Ishikawa (cell line): Measurements from ENCODE around the gene FOS.

ENCODE experiments used
- CEBPB ChIP-seq: IDR thresholded peaks from 2 replicates; pipeline ENCODE4 v1.6.1; 2012
- CREB1 ChIP-seq: IDR thresholded peaks from 2 replicates; pipeline ENCODE4 v1.6.1; 2012; ENCODE audit warnings: low read depth
- EGR1 ChIP-seq: IDR thresholded peaks from 2 replicates; pipeline ENCODE4 v1.6.1; 2012
- EP300 ChIP-seq: IDR thresholded peaks from 2 replicates; pipeline ENCODE4 v1.6.1; 2012; ENCODE audit warnings: borderline replicate concordance
- FOXM1 ChIP-seq: IDR thresholded peaks from 2 replicates; pipeline ENCODE4 v1.6.1; 2012; ENCODE audit warnings: low read depth, borderline replicate concordance
- MAX ChIP-seq: IDR thresholded peaks from 2 replicates; pipeline ENCODE4 v1.6.1; 2012
- NFIC ChIP-seq: IDR thresholded peaks from 2 replicates; pipeline ENCODE4 v1.6.1; 2012
- RAD21 ChIP-seq: IDR thresholded peaks from 2 replicates; pipeline ENCODE4 v1.6.1; 2012; ENCODE audit warnings: low read depth
- TAF1 ChIP-seq: IDR thresholded peaks from 2 replicates; pipeline ENCODE4 v1.6.1; 2012; ENCODE audit warnings: low read depth, mild to moderate bottlenecking
- TCF12 ChIP-seq: IDR thresholded peaks from 2 replicates; pipeline ENCODE4 v1.6.1; 2012; ENCODE audit warnings: low read depth
- TEAD4 ChIP-seq: IDR thresholded peaks from 2 replicates; pipeline ENCODE4 v1.6.1; 2012
- YY1 ChIP-seq: IDR thresholded peaks from 2 replicates; pipeline ENCODE4 v1.6.1; 2012; ENCODE audit warnings: low read depth
- ZBTB7A ChIP-seq: IDR thresholded peaks from 2 replicates; pipeline ENCODE4 v1.6.1; 2012; ENCODE audit warnings: low read depth
- TF ChIP-seq, protein P1 (sequence below): IDR thresholded peaks from 2 replicates; pipeline ENCODE4 v1.6.1; 2012; ENCODE audit warnings: low read depth, mild to moderate bottlenecking
- TF ChIP-seq, protein P2 (sequence below): IDR thresholded peaks from 2 replicates; pipeline ENCODE4 v1.6.1; 2012

Gene FOS

DNA sequence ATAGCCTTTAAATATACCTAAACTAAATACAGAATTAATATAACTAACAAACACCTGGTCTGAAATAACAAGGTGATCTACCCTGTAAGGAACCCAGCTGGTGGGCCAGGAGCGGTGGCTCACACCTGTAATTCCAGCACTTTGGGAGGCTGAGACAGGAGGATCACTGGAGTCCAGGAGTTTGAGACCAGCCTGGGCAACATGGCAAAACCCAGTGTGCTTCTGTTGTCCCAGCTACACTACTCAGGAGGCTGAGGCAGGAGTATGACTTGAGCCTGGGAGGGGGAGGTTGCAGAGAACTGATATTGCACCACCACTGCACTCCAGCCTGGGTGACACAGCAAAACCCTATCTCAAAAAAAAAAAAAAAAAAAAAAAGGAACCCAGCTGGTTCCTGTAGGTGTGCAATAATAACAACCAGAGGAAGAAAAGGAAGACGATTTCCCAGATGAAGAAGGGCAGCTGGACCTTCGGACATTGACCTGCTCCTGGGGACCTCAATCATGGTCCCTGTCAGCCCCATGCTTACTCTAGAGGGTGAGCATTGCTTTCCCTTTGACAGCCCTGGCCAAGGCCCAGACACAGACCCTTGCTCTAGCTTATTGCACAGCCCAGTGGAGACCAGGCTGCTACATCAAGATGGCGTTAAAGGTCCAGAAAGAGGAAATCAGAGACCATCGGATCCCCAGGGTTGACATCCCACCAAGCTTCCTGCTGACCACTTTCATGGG is 5.4 kb downstream of the FOS start:
- TF ChIP-seq TCF12 (no peak), MAX (no peak), EP300 (no peak), TEAD4 (no peak), TAF1 (no peak), YY1 (no peak), CREB1 (no peak), RAD21 (no peak), ZBTB7A (no peak), FOXM1 (no peak), CEBPB (no peak)
- TF ChIP-seq, protein P1, sequence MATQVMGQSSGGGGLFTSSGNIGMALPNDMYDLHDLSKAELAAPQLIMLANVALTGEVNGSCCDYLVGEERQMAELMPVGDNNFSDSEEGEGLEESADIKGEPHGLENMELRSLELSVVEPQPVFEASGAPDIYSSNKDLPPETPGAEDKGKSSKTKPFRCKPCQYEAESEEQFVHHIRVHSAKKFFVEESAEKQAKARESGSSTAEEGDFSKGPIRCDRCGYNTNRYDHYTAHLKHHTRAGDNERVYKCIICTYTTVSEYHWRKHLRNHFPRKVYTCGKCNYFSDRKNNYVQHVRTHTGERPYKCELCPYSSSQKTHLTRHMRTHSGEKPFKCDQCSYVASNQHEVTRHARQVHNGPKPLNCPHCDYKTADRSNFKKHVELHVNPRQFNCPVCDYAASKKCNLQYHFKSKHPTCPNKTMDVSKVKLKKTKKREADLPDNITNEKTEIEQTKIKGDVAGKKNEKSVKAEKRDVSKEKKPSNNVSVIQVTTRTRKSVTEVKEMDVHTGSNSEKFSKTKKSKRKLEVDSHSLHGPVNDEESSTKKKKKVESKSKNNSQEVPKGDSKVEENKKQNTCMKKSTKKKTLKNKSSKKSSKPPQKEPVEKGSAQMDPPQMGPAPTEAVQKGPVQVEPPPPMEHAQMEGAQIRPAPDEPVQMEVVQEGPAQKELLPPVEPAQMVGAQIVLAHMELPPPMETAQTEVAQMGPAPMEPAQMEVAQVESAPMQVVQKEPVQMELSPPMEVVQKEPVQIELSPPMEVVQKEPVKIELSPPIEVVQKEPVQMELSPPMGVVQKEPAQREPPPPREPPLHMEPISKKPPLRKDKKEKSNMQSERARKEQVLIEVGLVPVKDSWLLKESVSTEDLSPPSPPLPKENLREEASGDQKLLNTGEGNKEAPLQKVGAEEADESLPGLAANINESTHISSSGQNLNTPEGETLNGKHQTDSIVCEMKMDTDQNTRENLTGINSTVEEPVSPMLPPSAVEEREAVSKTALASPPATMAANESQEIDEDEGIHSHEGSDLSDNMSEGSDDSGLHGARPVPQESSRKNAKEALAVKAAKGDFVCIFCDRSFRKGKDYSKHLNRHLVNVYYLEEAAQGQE: no peak

- TF ChIP-seq ZBTB7A (no peak), RAD21 (no peak), TAF1 (no peak), CEBPB (no peak), EGR1 (no peak), MAX (no peak), TEAD4 (no peak), FOXM1 (no peak), NFIC (no peak)
- TF ChIP-seq, protein P1: no peak
Observed at GRCh38 chr14:75285331-75285730, 6.7 kb downstream of the FOS start.

DNA sequence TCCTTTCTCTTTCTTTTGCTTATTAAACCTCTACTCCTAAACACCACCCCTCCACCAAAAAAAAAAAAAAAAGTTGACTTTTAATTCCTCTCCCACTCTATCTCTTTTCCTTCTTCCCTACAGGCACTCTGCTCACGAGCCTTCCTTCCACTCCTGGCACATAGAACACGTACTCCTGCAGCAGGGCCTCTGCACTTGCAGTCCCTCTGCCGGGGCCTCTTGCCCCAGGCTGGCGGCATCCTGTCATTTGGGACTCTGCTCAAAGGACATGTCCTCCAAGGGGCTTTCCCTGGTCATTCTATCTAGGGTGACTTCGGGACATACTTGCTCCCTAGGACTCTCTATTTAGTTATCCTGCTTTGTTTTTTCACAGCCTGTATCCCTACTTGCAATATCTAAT is 7.7 kb downstream of the FOS start:
- TF ChIP-seq TAF1: no peak
- no peak for TF ChIP-seq CEBPB
- TF ChIP-seq, protein P1: no peak
- TF ChIP-seq TCF12: no peak
- TF ChIP-seq MAX: no peak
- TF ChIP-seq, protein P2, sequence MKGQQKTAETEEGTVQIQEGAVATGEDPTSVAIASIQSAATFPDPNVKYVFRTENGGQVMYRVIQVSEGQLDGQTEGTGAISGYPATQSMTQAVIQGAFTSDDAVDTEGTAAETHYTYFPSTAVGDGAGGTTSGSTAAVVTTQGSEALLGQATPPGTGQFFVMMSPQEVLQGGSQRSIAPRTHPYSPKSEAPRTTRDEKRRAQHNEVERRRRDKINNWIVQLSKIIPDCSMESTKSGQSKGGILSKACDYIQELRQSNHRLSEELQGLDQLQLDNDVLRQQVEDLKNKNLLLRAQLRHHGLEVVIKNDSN: no peak
- no peak for TF ChIP-seq NFIC
- TF ChIP-seq TEAD4: no peak
- no peak for TF ChIP-seq RAD21
- TF ChIP-seq CREB1: no peak
- TF ChIP-seq YY1: no peak
- no peak for TF ChIP-seq ZBTB7A
- no peak for TF ChIP-seq FOXM1
- TF ChIP-seq EP300: no peak
- no peak for TF ChIP-seq EGR1

DNA sequence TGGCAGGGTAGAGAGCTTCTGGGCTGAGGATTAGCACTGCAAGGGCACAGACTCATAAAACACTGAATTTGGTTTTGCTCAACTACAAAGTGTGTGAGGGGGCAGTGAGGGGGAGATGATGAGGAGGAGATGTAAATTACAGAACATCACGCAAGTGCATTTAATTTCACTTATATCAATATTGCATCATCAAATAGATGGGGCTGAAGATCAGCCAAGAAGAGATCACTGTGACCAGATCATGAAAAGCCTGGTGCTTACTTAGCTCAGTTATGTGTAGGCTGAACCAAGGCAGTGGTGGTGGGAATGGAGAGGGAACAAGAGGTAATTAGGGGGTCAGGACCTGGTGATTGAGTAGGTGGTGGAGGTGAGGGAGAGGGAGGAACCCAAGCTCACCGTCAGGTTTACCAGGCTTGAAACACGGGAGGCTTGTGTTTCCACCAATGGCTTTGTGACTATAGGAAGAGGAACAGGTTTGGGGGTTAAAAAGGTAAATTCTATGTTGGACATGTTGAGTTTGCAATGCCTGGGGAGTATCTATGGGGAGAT is 11.3 kb downstream of the FOS start:
- TF ChIP-seq FOXM1 (no peak), RAD21 (no peak), EP300 (no peak), TEAD4 (no peak), TCF12 (no peak), TAF1 (no peak), NFIC (no peak)
- TF ChIP-seq, protein P1: no peak
- TF ChIP-seq, protein P2: no peak
